H9 (cell line): ENCODE results near the gene SCYGR4. TPM values are rescaled to one million over a fixed set of nuclear protein-coding genes. Genes with fewer than 3 reads are reported as not detected.

ENCODE experiments used
- DNase-seq: peaks from one replicate; pipeline ENCODE4 v3.0.0-alpha.2; 2017
- H2AFZ ChIP-seq: one replicate; pipeline ENCODE4 v1.6.1; 2013; ENCODE audit warnings: mild to moderate bottlenecking, low read length, control low read depth, moderate library complexity
- H2AK5ac ChIP-seq: 2 replicates; pipeline ENCODE4 v1.6.1; 2013; ENCODE audit warnings: low read length, control low read depth, mixed read lengths; ENCODE audit not compliant: insufficient read length
- H2BK120ac ChIP-seq: one replicate; pipeline ENCODE4 v1.6.1; 2013; ENCODE audit warnings: low read depth, mild to moderate bottlenecking, low read length, control low read depth, inconsistent platforms; ENCODE audit not compliant: poor library complexity, severe bottlenecking
- H2BK12ac ChIP-seq: 2 replicates; pipeline ENCODE4 v1.6.1; 2013; ENCODE audit warnings: low read length, control low read depth, mixed read lengths, low read depth; ENCODE audit not compliant: insufficient read length
- H2BK15ac ChIP-seq: 2 replicates; pipeline ENCODE4 v1.6.1; 2013; ENCODE audit warnings: low read depth, low read length, control low read depth
- H2BK20ac ChIP-seq: one replicate; pipeline ENCODE4 v1.6.1; 2013; ENCODE audit warnings: low read depth, mild to moderate bottlenecking, low read length, control low read depth, inconsistent platforms; ENCODE audit not compliant: poor library complexity, severe bottlenecking
- H2BK5ac ChIP-seq: 2 replicates; pipeline ENCODE4 v1.6.1; 2013; ENCODE audit warnings: low read length, control low read depth, mixed read lengths; ENCODE audit not compliant: insufficient read length
- H3K14ac ChIP-seq: 2 replicates; pipeline ENCODE4 v1.6.1; 2013; ENCODE audit warnings: low read length, control low read depth; ENCODE audit not compliant: insufficient read depth
- H3K18ac ChIP-seq: 2 replicates; pipeline ENCODE4 v1.6.1; 2013; ENCODE audit warnings: low read depth, mild to moderate bottlenecking, mixed read lengths, low read length, control low read depth; ENCODE audit not compliant: insufficient read length
- H3K23ac ChIP-seq: 2 replicates; pipeline ENCODE4 v1.6.1; 2013; ENCODE audit warnings: low read length, control low read depth, mixed read lengths, low read depth; ENCODE audit not compliant: insufficient read length
- H3K23me2 ChIP-seq: 2 replicates; pipeline ENCODE4 v1.6.1; 2013; ENCODE audit warnings: low read depth, mild to moderate bottlenecking, mixed read lengths, low read length, control low read depth; ENCODE audit not compliant: insufficient read length, poor library complexity, severe bottlenecking
- H3K27ac ChIP-seq: 2 replicates; pipeline ENCODE4 v1.5.1; 2013; ENCODE audit warnings: low read length, control low read depth, mixed read lengths, low read depth; ENCODE audit not compliant: insufficient read length
- H3K27me3 ChIP-seq: 2 replicates; pipeline ENCODE4 v1.6.1; 2013; ENCODE audit warnings: low read length, control low read depth, inconsistent platforms; ENCODE audit not compliant: insufficient read depth
- H3K4ac ChIP-seq: 2 replicates; pipeline ENCODE4 v1.6.1; 2013; ENCODE audit warnings: low read depth, mild to moderate bottlenecking, control low read depth, inconsistent platforms, low read length, moderate library complexity
- H3K4me1 ChIP-seq: 2 replicates; pipeline ENCODE4 v1.6.1; 2013; ENCODE audit warnings: low read length, control low read depth, inconsistent platforms; ENCODE audit not compliant: insufficient read depth
- H3K4me2 ChIP-seq: 2 replicates; pipeline ENCODE4 v1.6.1; 2013; ENCODE audit warnings: low read length, control low read depth, mixed read lengths; ENCODE audit not compliant: insufficient read length, insufficient read depth
- H3K56ac ChIP-seq: 2 replicates; pipeline ENCODE4 v1.6.1; 2013; ENCODE audit warnings: low read depth, mild to moderate bottlenecking, mixed read lengths, low read length, control low read depth; ENCODE audit not compliant: insufficient read length
- H3K79me1 ChIP-seq: 2 replicates; pipeline ENCODE4 v1.6.1; 2013; ENCODE audit warnings: low read depth, mild to moderate bottlenecking, moderate library complexity, low read length, control low read depth, inconsistent platforms; ENCODE audit not compliant: insufficient read depth, poor library complexity, severe bottlenecking
- H3K79me2 ChIP-seq: 2 replicates; pipeline ENCODE4 v1.6.1; 2013; ENCODE audit warnings: low read length, control low read depth, inconsistent platforms; ENCODE audit not compliant: insufficient read depth
- H3K9ac ChIP-seq: 2 replicates; pipeline ENCODE4 v1.6.1; 2013; ENCODE audit warnings: low read length, control low read depth, mixed read lengths; ENCODE audit not compliant: insufficient read length; ENCODE audit errors: extremely low read depth
- H3K9me3 ChIP-seq: one replicate; pipeline ENCODE4 v1.6.1; 2013; ENCODE audit warnings: low read depth, low read length, inconsistent platforms; ENCODE audit not compliant: control insufficient read depth
- H3T11ph ChIP-seq: one replicate; pipeline ENCODE4 v1.6.1; 2013; ENCODE audit warnings: mild to moderate bottlenecking, low read length, control low read depth, inconsistent platforms
- H4K20me1 ChIP-seq: one replicate; pipeline ENCODE4 v1.6.1; 2013; ENCODE audit not compliant: control insufficient read depth, insufficient read length, insufficient read depth
- H4K5ac ChIP-seq: 2 replicates; pipeline ENCODE4 v1.6.1; 2013; ENCODE audit warnings: low read depth, mild to moderate bottlenecking, mixed read lengths, low read length, control low read depth; ENCODE audit not compliant: insufficient read length
- H4K8ac ChIP-seq: replicated peaks from 2 replicates; pipeline ENCODE4 v1.6.1; 2013; ENCODE audit warnings: low read length, control low read depth, mixed read lengths, low read depth; ENCODE audit not compliant: insufficient read length
- H4K91ac ChIP-seq: 2 replicates; pipeline ENCODE4 v1.6.1; 2013; ENCODE audit warnings: low read depth, mild to moderate bottlenecking, moderate library complexity, mixed read lengths, low read length, control low read depth; ENCODE audit not compliant: insufficient read length
- H3K27ac Mint-ChIP-seq, 3 experiments: 2 replicates in 2 of 3; 3 replicates in 1 of 3; pipeline ENCODE4 v1.8.0; 2020 to 2021; ENCODE audit warnings: mixed read lengths in 3 of 3, mild to moderate bottlenecking in 1 of 3, moderate library complexity in 1 of 3
- H3K27me3 Mint-ChIP-seq: 2 replicates; pipeline ENCODE4 v1.8.0; 2021; ENCODE audit warnings: low read depth, mild to moderate bottlenecking, moderate library complexity, mixed read lengths
- H3K36me3 Mint-ChIP-seq, 3 experiments: 2 replicates in 2 of 3; 3 replicates in 1 of 3; pipeline ENCODE4 v1.8.0; 2020 to 2021; ENCODE audit warnings: low read depth in 3 of 3, mixed read lengths in 3 of 3; ENCODE audit not compliant: insufficient read depth in 1 of 3
- H3K4me1 Mint-ChIP-seq, 2 experiments: 2 replicates each; pipeline ENCODE4 v1.8.0; 2020; ENCODE audit warnings: mixed read lengths in 2 of 2
- H3K4me3 Mint-ChIP-seq, 2 experiments: 2 replicates in 1 of 2; 3 replicates in 1 of 2; pipeline ENCODE4 v1.8.0; 2020 to 2021; ENCODE audit warnings: mild to moderate bottlenecking in 2 of 2, mixed read lengths in 2 of 2, moderate library complexity in 1 of 2
- H3K9me3 Mint-ChIP-seq, 2 experiments: 2 replicates in 1 of 2; 3 replicates in 1 of 2; pipeline ENCODE4 v1.8.0; 2020; ENCODE audit warnings: mild to moderate bottlenecking in 2 of 2, mixed read lengths in 2 of 2, moderate library complexity in 1 of 2
- WGBS: extraction: QIAGEN DNeasy Blood & Tissue Kit; methylation state at CpG from one replicate; pipeline ENCODE4 v1.1.7; 2013; ENCODE audit warnings: missing lambda C conversion rate, low lambda C conversion rate, mixed read lengths; ENCODE audit not compliant: insufficient read length; ENCODE audit errors: extremely low coverage; 5-methylcytosine and 5-hydroxymethylcytosine counted together
- total RNA-seq: library from RNA; stranded (reverse); gene quantifications from 2 replicates; pipeline ENCODE4 v1.2.1, GENCODE V29; 2021
- TF ChIP-seq, protein P1 (sequence below): fragments of 200-600 bp; sonication (generic); conservative IDR thresholded peaks from 3 replicates; pipeline ENCODE4 v1.8.0; 2021; ENCODE audit warnings: antibody characterized with exemption, mild to moderate bottlenecking

Gene SCYGR4
- total RNA-seq, 1 experiment from 2014 or later = not detected

DNA sequence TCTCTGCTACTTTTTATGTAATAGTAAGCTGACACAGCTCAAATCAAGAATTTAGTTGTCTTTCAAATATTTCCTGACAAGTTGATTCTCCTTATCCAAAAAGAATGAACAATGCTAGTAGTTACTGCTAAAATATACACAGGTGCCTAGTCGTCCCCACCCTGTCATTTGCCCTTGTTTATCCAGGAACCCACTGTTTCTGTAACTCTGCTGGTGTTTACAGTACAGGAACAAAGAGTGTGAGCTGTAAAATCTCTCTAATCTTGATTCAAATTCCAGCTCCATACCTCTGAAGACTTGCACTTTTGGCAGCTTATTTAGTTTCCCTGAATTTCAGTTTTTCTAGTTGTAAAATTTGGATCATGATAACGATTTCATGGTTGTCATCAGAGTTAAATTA is 39.7 kb upstream of the SCYGR4 start:
- Histone ChIP-seq H3K4me1 (no peaks in the 10 kb centered on the region), H3K79me2 (no peaks in the 10 kb centered on the region), H2BK120ac (no peak overlapping the region), H2BK15ac (no peak overlapping the region), H3K9me3 (peaks cover 2% of the 10 kb centered on the region), H3K27me3 (no peaks in the 10 kb centered on the region), H2AFZ (no peak overlapping the region), H3K79me1 (no peaks in the 10 kb centered on the region), H2BK5ac (no peak overlapping the region), H2BK12ac (no peak overlapping the region), H2AK5ac (no peak overlapping the region), H3K14ac (no peak overlapping the region), H4K5ac (no peak overlapping the region), H3K23me2 (no peaks in the 10 kb centered on the region), H3K18ac (no peak overlapping the region), H3K4me2 (no peak overlapping the region), H4K8ac (no peak overlapping the region), H3K27ac (no peak overlapping the region), H4K91ac (no peak overlapping the region), H3T11ph (no peak overlapping the region), H2BK20ac (no peak overlapping the region), H3K56ac (no peak overlapping the region), H3K23ac (no peak overlapping the region), H3K4ac (no peak overlapping the region), H4K20me1 (no peaks in the 10 kb centered on the region), H3K9ac (no peak overlapping the region)
- peaks cover 11 to 12% of the 10 kb centered on the region in 2 experiments for H3K9me3 Mint-ChIP-seq
- H3K4me3 Mint-ChIP-seq = no peak overlapping the region
- H3K4me1 Mint-ChIP-seq = peaks cover 6 to 7% of the 10 kb centered on the region in 2 experiments
- TF ChIP-seq, protein P1, sequence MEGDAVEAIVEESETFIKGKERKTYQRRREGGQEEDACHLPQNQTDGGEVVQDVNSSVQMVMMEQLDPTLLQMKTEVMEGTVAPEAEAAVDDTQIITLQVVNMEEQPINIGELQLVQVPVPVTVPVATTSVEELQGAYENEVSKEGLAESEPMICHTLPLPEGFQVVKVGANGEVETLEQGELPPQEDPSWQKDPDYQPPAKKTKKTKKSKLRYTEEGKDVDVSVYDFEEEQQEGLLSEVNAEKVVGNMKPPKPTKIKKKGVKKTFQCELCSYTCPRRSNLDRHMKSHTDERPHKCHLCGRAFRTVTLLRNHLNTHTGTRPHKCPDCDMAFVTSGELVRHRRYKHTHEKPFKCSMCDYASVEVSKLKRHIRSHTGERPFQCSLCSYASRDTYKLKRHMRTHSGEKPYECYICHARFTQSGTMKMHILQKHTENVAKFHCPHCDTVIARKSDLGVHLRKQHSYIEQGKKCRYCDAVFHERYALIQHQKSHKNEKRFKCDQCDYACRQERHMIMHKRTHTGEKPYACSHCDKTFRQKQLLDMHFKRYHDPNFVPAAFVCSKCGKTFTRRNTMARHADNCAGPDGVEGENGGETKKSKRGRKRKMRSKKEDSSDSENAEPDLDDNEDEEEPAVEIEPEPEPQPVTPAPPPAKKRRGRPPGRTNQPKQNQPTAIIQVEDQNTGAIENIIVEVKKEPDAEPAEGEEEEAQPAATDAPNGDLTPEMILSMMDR = no peak
- no CpG with 5 or more reads among the region's 2 CpGs for WGBS
- H3K36me3 Mint-ChIP-seq = peaks cover 2 to 7% (median 3%) of the 10 kb centered on the region in 3 experiments; a peak in 5 of 7 replicates
- H3K27ac Mint-ChIP-seq = no peak overlapping the region
- no peaks in the 10 kb centered on the region for H3K27me3 Mint-ChIP-seq
- no peak for DNase-seq
